GM19468 (cell line): ENCODE results near the gene XPO6.

ENCODE experiments used
- ATAC-seq: cut with Tn5 transposase; IDR thresholded peaks from one replicate; pipeline ENCODE4 v1.9.1; 2021; ENCODE audit warnings: mild to moderate bottlenecking, moderate library complexity, moderate number of reproducible peaks; ENCODE audit not compliant: unreplicated experiment; ENCODE audit errors: extremely low read depth

XPO6 gene

GRCh38 chr16:28098959-28099945 is 112.5 kb downstream of the XPO6 start:
- no peak for ATAC-seq

- ATAC-seq: no peak
Measured at GRCh38 chr16:28098171-28098958, 113.4 kb downstream of the XPO6 start.

GRCh38 chr16:28096983-28097899 is 114.5 kb downstream of the XPO6 start:
- ATAC-seq: no peak

GRCh38 chr16:28093385-28093725 is 118.4 kb downstream of the XPO6 start:
- ATAC-seq: no peak

- no peak for ATAC-seq
Measured at GRCh38 chr16:28092721-28093384, 118.9 kb downstream of the XPO6 start.

GRCh38 chr16:28091656-28092055 is 120.1 kb downstream of the XPO6 start:
- no peak for ATAC-seq

- ATAC-seq: no peak
Measured at GRCh38 chr16:28090646-28091377, 121.0 kb downstream of the XPO6 start.

GRCh38 chr16:28089992-28090365 is 121.8 kb downstream of the XPO6 start:
- ATAC-seq: no peak

GRCh38 chr16:28089205-28089991 is 122.4 kb downstream of the XPO6 start:
- no peak for ATAC-seq

- no peak for ATAC-seq
Measured at GRCh38 chr16:28087675-28088300, 124.0 kb downstream of the XPO6 start.

GRCh38 chr16:28087140-28087660 is 124.6 kb downstream of the XPO6 start:
- ATAC-seq: no peak

- no peak for ATAC-seq
Measured at GRCh38 chr16:28086186-28087139, 125.3 kb downstream of the XPO6 start.

GRCh38 chr16:28085389-28086171 is 126.2 kb downstream of the XPO6 start:
- ATAC-seq: no peak

- no peak for ATAC-seq
Measured at GRCh38 chr16:28084209-28084608, 127.6 kb downstream of the XPO6 start.

- ATAC-seq: no peak
Measured at GRCh38 chr16:28082624-28083023, 129.1 kb downstream of the XPO6 start.
